Esophagus squamous epithelium (tissue), 5 donors: Measurements from ENCODE around the gene TTC8. TPM values are rescaled to one million over a fixed set of nuclear protein-coding genes. Genes with fewer than 3 reads are reported as not detected.
"Not testable (repeated sequence)": the region's sequence is repeated elsewhere in the genome, so short reads cannot be mapped to it uniquely, and the experiment has no call there.

Experiments
- DNase-seq: peaks from one replicate; lab custom pipeline; 2025; lab: John Stamatoyannopoulos, UW
- H3K27ac ChIP-seq, 4 donors: fragments of 200-600 bp; sonication (generic); one replicate each; pipeline ENCODE4 v1.5.1; 2016 to 2019; ENCODE audit warnings: mild to moderate bottlenecking in 1 of 4
- H3K27me3 ChIP-seq, 4 donors: fragments of 200-600 bp; sonication (generic); 1 replicate in 3 of 4; 2 replicates in 1 of 4; pipeline versions ENCODE4 v1.5.1 to v1.6.0; 2017 to 2021; ENCODE audit warnings: antibody characterized with exemption in 1 of 4
- H3K36me3 ChIP-seq, 3 donors: fragments of 200-600 bp; sonication (generic); one replicate each; pipeline ENCODE4 v1.5.1; 2016 to 2019
- H3K4me1 ChIP-seq, 3 donors: fragments of 200-600 bp; sonication (generic); one replicate each; pipeline ENCODE4 v1.5.1; 2017 to 2019
- H3K4me3 ChIP-seq, 4 donors: fragments of 200-600 bp; sonication (generic); 1 replicate in 3 of 4; 2 replicates in 1 of 4; pipeline ENCODE4 v1.5.1; 2016 to 2019; ENCODE audit warnings: mild to moderate bottlenecking in 2 of 4, moderate library complexity in 1 of 4
- H3K9me3 ChIP-seq, 3 donors: fragments of 200-600 bp; sonication (generic); one replicate each; pipeline ENCODE4 v1.5.1; 2016 to 2019
- POLR2A ChIP-seq, 4 donors: fragments of 450-650 bp; IDR thresholded peaks; one replicate each; pipeline ENCODE4 v1.6.1; 2017; ENCODE audit warnings: antibody characterized with exemption in 4 of 4, mild to moderate bottlenecking in 4 of 4, moderate library complexity in 3 of 4
- WGBS, 2 donors: methylation state at CpG; one replicate each; pipeline ENCODE4 v1.1.5; 2018; 5-methylcytosine and 5-hydroxymethylcytosine counted together
- intact Hi-C: fragments of 100-400 bp; cut with DNase I; formaldehyde crosslinking; loops from one replicate; pipeline ENCODE4 v1.15.0; 2022
- total RNA-seq, 4 donors: library from RNA; depleted of rRNA; stranded (reverse); fragments of >200 nt; gene quantifications; one replicate each; pipeline ENCODE4 v1.1.0, GENCODE V29; 2016
- TF ChIP-seq, protein P1 (sequence below), 6 experiments: fragments of 450-650 bp in 4 of 6; fragments of 200-600 bp in 2 of 6; sonication (generic) in 2 of 6; IDR thresholded peaks; one replicate each; pipeline ENCODE4 v1.5.1; 2016 to 2019; ENCODE audit warnings: antibody characterized with exemption in 6 of 6, mild to moderate bottlenecking in 4 of 6, moderate library complexity in 4 of 6
- donor health status: DM: yes; HTN: yes; CAD: no.

TTC8 gene
- total RNA-seq, 4 donors from 2014 or later = 13.0 to 17.2 (median 15.8) TPM

DNA sequence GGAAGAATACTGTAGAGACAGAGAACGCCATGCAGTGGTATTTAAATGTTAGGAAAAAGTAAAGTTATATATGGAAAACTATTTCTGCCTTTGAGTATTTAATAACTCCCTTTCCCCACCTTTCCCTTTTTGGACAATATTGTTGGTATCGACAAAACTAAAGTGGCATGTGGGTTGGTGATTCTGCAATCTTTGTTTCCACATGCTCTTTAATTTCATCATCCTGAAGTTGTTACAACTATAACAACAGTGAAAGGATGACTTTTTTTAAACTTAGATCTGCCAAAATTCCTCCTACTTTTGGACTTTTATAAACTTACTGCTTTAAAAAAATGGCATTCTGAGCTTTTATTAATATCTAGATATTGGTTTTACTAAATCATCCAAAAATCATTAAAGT, 25.3 kb downstream of the TTC8 start:
- H3K36me3 ChIP-seq = peaks cover 0 to 24% (median 0%) of the 10 kb centered on the region in 3 donors
- H3K4me3 ChIP-seq = no peak overlapping the region
- H3K4me1 ChIP-seq = no peaks in the 10 kb centered on the region
- intact Hi-C loops = no loop called here
- WGBS, 2 donors = 74 to 92% methylated on average over 2 of the region's 2 CpGs
- TF ChIP-seq POLR2A (IDR thresholded peaks at IDR 0.05) = no peak
- TF ChIP-seq, protein P1, sequence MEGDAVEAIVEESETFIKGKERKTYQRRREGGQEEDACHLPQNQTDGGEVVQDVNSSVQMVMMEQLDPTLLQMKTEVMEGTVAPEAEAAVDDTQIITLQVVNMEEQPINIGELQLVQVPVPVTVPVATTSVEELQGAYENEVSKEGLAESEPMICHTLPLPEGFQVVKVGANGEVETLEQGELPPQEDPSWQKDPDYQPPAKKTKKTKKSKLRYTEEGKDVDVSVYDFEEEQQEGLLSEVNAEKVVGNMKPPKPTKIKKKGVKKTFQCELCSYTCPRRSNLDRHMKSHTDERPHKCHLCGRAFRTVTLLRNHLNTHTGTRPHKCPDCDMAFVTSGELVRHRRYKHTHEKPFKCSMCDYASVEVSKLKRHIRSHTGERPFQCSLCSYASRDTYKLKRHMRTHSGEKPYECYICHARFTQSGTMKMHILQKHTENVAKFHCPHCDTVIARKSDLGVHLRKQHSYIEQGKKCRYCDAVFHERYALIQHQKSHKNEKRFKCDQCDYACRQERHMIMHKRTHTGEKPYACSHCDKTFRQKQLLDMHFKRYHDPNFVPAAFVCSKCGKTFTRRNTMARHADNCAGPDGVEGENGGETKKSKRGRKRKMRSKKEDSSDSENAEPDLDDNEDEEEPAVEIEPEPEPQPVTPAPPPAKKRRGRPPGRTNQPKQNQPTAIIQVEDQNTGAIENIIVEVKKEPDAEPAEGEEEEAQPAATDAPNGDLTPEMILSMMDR (IDR thresholded peaks at IDR 0.05) = no peak
- H3K9me3 ChIP-seq = no peaks in the 10 kb centered on the region
- H3K27me3 ChIP-seq = no peaks in the 10 kb centered on the region
- DNase-seq = no peak
- no peak overlapping the region for H3K27ac ChIP-seq

DNA sequence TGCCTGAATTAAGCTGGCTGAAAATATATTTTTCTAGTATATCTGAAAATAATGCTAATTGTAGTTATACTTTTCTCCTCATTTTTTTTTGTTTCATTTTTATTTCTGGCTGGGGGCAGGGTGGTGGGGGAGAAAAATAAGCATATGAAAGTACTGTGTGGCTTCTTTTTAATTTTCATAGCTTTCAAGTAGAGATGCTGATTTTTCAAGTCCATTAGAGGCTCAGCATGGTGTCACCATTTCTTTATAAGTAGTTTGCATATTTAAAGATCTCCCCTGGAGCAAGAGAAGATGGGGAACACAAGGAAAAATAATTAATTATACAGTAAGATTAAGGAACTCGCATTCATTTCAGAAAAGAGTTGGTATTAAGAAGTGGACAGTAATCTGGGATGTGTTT, 27.1 kb downstream of the TTC8 start:
- TF ChIP-seq, protein P1 (IDR thresholded peaks at IDR 0.05) = no peak
- TF ChIP-seq POLR2A (IDR thresholded peaks at IDR 0.05) = no peak
- Histone ChIP-seq H3K4me3 (no peak overlapping the region), H3K27ac (no peak overlapping the region), H3K27me3 (no peaks in the 10 kb centered on the region), H3K4me1 (no peaks in the 10 kb centered on the region), H3K36me3 (peaks cover 0 to 20% (median 0%) of the 10 kb centered on the region in 3 donors), H3K9me3 (no peaks in the 10 kb centered on the region)
- DNase-seq = no peak
- intact Hi-C loops = no loop called here
- WGBS, 2 donors = 79 to 82% methylated on average over 1 of the region's 1 CpG

DNA sequence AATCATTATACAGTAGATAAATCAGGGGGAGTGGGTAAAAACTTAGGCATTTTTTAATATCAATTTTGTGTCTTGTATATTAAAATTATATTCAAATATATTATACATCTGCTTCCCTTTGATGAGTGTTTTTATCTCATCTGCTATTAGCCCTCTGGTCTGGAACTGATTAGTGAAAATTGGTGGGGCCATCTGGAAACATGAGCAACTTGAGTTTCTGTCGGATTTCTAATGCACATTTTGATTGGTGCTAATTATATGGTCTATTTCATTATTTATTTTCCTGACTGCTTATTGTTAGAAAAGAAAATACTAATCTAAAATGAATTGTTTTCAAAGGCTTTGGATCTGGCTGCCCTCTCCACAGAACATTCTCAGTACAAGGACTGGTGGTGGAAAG, 28.2 kb downstream of the TTC8 start:
- 63 to 80% methylated on average over 1 of the region's 1 CpG for whole genome bisulfite sequencing, 2 donors
- Histone ChIP-seq H3K27me3 (no peaks in the 10 kb centered on the region), H3K4me3 (no peak overlapping the region), H3K27ac (no peak overlapping the region), H3K4me1 (no peaks in the 10 kb centered on the region), H3K36me3 (peaks cover 0 to 20% (median 0%) of the 10 kb centered on the region in 3 donors), H3K9me3 (no peaks in the 10 kb centered on the region)
- TF ChIP-seq, protein P1 (IDR thresholded peaks at IDR 0.05) = no peak
- TF ChIP-seq POLR2A (IDR thresholded peaks at IDR 0.05) = no peak
- intact Hi-C loops = no loop called here
- no peak for DNase-seq

DNA sequence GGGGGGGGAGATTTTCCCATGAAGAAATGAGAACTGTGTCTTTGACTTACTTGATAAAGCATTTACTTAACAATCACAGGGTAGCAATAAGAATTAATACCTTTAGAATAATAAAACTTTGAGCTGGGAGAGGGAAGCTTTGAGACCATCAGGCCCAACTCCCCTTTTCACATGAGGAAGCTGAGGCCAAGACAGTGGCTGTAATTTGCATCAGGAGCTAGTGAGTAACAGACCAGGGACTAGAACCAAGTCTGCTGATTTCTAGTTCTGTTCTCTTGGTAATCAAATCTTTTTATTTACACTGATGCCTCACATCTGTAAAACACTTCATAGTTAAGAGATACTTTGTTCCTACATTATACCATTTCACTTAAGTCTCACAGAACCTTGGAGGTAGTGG, 28.7 kb downstream of the TTC8 start:
- no peak overlapping the region for H3K4me3 ChIP-seq
- no peaks in the 10 kb centered on the region for H3K4me1 ChIP-seq
- no peak for DNase-seq
- H3K9me3 ChIP-seq = no peaks in the 10 kb centered on the region
- intact Hi-C loops = no loop called here
- no peaks in the 10 kb centered on the region for H3K27me3 ChIP-seq
- H3K36me3 ChIP-seq = peaks cover 0 to 25% (median 0%) of the 10 kb centered on the region in 3 donors
- TF ChIP-seq POLR2A (IDR thresholded peaks at IDR 0.05) = no peak
- TF ChIP-seq, protein P1 (IDR thresholded peaks at IDR 0.05) = no peak
- H3K27ac ChIP-seq = no peak overlapping the region

DNA sequence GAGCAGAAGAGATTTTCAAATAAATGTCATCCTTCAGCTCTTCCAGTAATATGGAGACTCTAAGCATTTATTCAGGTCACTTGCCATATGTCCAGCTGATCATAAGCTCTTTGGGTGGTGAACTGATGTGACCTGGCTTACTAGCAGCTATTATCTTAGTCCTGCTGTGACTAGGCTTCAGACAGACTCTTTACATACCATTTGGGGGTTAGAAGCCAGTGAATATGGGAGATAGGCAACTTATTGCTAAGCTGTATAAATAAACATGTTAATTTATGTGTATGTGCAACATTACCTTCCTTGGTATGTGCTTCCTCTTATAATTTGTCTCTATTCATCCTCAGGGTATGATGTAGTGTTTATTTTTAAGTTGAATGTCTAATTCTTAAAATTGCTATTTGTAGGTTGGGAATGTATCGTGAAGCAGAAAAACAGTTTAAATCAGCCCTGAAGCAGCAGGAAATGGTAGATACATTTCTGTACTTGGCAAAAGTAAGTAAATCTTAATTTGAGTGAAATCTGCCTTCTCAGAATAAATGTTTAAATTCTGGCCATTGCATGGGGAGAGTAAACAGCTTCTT, 32.4 kb downstream of the TTC8 start:
- WGBS, 2 donors = 68 to 71% methylated on average over 1 of the region's 1 CpG
- Histone ChIP-seq H3K4me1 (no peaks in the 10 kb centered on the region), H3K27me3 (no peaks in the 10 kb centered on the region), H3K4me3 (no peak overlapping the region), H3K36me3 (peaks cover 0 to 52% (median 0%) of the 10 kb centered on the region in 3 donors), H3K9me3 (no peaks in the 10 kb centered on the region), H3K27ac (no peak overlapping the region)
- intact Hi-C loops = no loop called here
- DNase-seq = no peak
- no peak for TF ChIP-seq POLR2A (IDR thresholded peaks at IDR 0.05)
- TF ChIP-seq, protein P1 (IDR thresholded peaks at IDR 0.05) = no peak

DNA sequence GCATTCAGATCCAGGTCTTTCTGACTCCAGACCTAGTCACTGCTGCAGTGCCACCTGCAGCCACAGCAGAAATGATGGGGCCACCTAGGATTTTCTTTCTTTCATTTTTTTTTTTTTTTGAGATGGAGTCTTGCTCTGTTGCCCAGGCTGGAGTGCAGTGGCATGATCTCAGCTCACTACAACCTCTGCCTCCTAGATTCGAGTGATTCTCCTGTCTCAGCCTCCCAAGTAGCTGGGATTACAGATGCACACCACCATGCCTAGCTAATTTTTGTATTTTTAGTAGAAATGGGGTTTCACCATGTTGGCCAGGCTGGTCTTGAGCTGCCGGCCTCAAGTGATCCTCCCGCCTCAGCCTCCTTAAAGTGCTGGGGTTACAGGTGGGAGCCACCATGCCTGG, 33.4 kb downstream of the TTC8 start:
- H3K4me3 ChIP-seq, intact Hi-C loops, H3K4me1 ChIP-seq, DNase-seq, H3K27ac ChIP-seq, H3K9me3 ChIP-seq, H3K27me3 ChIP-seq: not testable (repeated sequence)
- WGBS, 2 donors = 100% methylated on average over 2 to 3 of the region's 3 CpGs
- peaks cover 0 to 51% (median 0%) of the 10 kb centered on the region in 3 donors for H3K36me3 ChIP-seq

DNA sequence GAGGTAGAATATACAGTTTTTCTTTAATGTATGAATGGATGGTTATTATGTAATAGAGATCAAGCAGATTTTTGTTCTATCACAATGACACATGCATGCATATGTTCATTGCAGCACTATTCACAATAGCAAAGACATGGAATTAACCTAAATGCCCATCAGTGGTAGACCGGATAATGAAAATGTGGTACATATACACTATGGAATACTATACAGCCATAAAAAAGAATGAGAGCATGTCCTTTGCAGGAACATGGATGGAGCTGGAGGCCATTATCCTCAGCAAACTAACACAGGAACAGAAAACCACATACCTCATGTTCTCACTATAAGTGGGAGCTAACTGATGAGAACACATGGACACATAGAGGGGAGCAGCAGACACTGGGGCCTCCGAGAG, 34.7 kb downstream of the TTC8 start:
- intact Hi-C loops, H3K4me3 ChIP-seq, DNase-seq, H3K4me1 ChIP-seq, H3K27ac ChIP-seq, H3K27me3 ChIP-seq, H3K9me3 ChIP-seq: not testable (repeated sequence)
- 81 to 91% methylated on average over 2 of the region's 2 CpGs for WGBS, 2 donors
- H3K36me3 ChIP-seq = peaks cover 0 to 39% (median 0%) of the 10 kb centered on the region in 3 donors
